GM21825 (cell line): ENCODE measurements around the gene AQP12A.
"Not testable (repeated sequence)": the region's sequence is repeated elsewhere in the genome, so short reads cannot be mapped to it uniquely, and the experiment has no call there.

Experiments
- ATAC-seq: cut with Tn5 transposase; IDR thresholded peaks from one replicate; pipeline ENCODE4 v1.9.1; 2021; ENCODE audit warnings: mild to moderate bottlenecking, moderate library complexity; ENCODE audit not compliant: unreplicated experiment

AQP12A gene

GRCh38 chr2:240655931-240656886 lies 35.5 kb upstream of the AQP12A start:
- ATAC-seq, result peak; percentile 49

- not testable (repeated sequence) for ATAC-seq
Observed at GRCh38 chr2:240659883-240660282, 31.8 kb upstream of the AQP12A start.

- no peak for ATAC-seq
Observed at GRCh38 chr2:240662681-240663080, 29.0 kb upstream of the AQP12A start.

GRCh38 chr2:240663546-240664190 lies 28.0 kb upstream of the AQP12A start:
- no peak for ATAC-seq

- no peak for ATAC-seq
Observed at GRCh38 chr2:240664622-240665021, 27.0 kb upstream of the AQP12A start.

- ATAC-seq, result no peak
Observed at GRCh38 chr2:240670402-240670801, 21.3 kb upstream of the AQP12A start.

GRCh38 chr2:240670950-240671349 lies 20.7 kb upstream of the AQP12A start:
- no peak for ATAC-seq

GRCh38 chr2:240672076-240672700 lies 19.5 kb upstream of the AQP12A start:
- ATAC-seq, result no peak

GRCh38 chr2:240672701-240673190 lies 18.9 kb upstream of the AQP12A start:
- ATAC-seq, result no peak

- ATAC-seq, result not testable (repeated sequence)
Observed at GRCh38 chr2:240674461-240675184, 17.0 kb upstream of the AQP12A start.

- ATAC-seq, result not testable (repeated sequence)
Observed at GRCh38 chr2:240675345-240675744, 16.3 kb upstream of the AQP12A start.

GRCh38 chr2:240678043-240678442 lies 13.6 kb upstream of the AQP12A start:
- not testable (repeated sequence) for ATAC-seq

- ATAC-seq, result not testable (repeated sequence)
Observed at GRCh38 chr2:240678909-240679308, 12.8 kb upstream of the AQP12A start.

- not testable (repeated sequence) for ATAC-seq
Observed at GRCh38 chr2:240680185-240680584, 11.5 kb upstream of the AQP12A start.

- ATAC-seq, result not testable (repeated sequence)
Observed at GRCh38 chr2:240682431-240683224, 9.0 kb upstream of the AQP12A start, which contains the start of gene AQP12B. Gene AQP12B (minus strand): TSS chr2:240682885. CDS start chr2:240682837, 48 bp downstream.

- ATAC-seq, result not testable (repeated sequence)
Observed at GRCh38 chr2:240683329-240683979, 8.2 kb upstream of the AQP12A start.

- not testable (repeated sequence) for ATAC-seq
Observed at GRCh38 chr2:240683980-240684728, 7.5 kb upstream of the AQP12A start.

GRCh38 chr2:240685771-240686371 lies 5.8 kb upstream of the AQP12A start:
- ATAC-seq, result no peak
